RWPE2 (cell line): Measurements from ENCODE around the gene BCL11B.

Source experiments
- ATAC-seq: fragments of 200-7000 bp; cut with Tn5 transposase; 3 replicates; pipeline ENCODE4 v1.9.1; 2021; ENCODE audit warnings: low read depth
- DNase-seq: peaks from one replicate; pipeline ENCODE4 v3.0.0-alpha.2; 2020; ENCODE audit warnings: low spot score
- H3K27ac ChIP-seq: fragments of 450-650 bp; 2 replicates; pipeline ENCODE4 v1.5.1; 2017; ENCODE audit warnings: mild to moderate bottlenecking; ENCODE audit not compliant: poor library complexity, severe bottlenecking
- H3K27me3 ChIP-seq: fragments of 250-450 bp; sonication (Bioruptor Pico); 2 replicates; pipeline ENCODE4 v1.5.1; 2021; ENCODE audit warnings: mild to moderate bottlenecking, moderate library complexity; ENCODE audit not compliant: insufficient read depth, poor library complexity, severe bottlenecking
- H3K36me3 ChIP-seq: fragments of 250-450 bp; sonication (Bioruptor Pico); 2 replicates; pipeline ENCODE4 v1.5.1; 2020; ENCODE audit warnings: low read depth, mild to moderate bottlenecking, moderate library complexity
- H3K4me1 ChIP-seq: fragments of 250-450 bp; sonication (Bioruptor Pico); 2 replicates; pipeline ENCODE4 v1.5.1; 2021; ENCODE audit warnings: mild to moderate bottlenecking, moderate library complexity; ENCODE audit not compliant: insufficient read depth, poor library complexity, severe bottlenecking
- H3K4me3 ChIP-seq: fragments of 250-450 bp; sonication (Bioruptor Pico); 2 replicates; pipeline ENCODE4 v1.5.1; 2021; ENCODE audit warnings: mild to moderate bottlenecking, moderate library complexity; ENCODE audit not compliant: severe bottlenecking
- H3K9me3 ChIP-seq: fragments of 250-450 bp; sonication (Bioruptor Pico); 2 replicates; pipeline ENCODE4 v1.5.1; 2021; ENCODE audit warnings: mild to moderate bottlenecking, moderate library complexity; ENCODE audit not compliant: severe bottlenecking
- TF ChIP-seq, protein P1 (sequence below): fragments of 450-650 bp; IDR thresholded peaks from one replicate; pipeline ENCODE4 v1.5.1; 2017; ENCODE audit warnings: mild to moderate bottlenecking, moderate library complexity; ENCODE audit not compliant: poor library complexity, severe bottlenecking

The BCL11B gene

DNA sequence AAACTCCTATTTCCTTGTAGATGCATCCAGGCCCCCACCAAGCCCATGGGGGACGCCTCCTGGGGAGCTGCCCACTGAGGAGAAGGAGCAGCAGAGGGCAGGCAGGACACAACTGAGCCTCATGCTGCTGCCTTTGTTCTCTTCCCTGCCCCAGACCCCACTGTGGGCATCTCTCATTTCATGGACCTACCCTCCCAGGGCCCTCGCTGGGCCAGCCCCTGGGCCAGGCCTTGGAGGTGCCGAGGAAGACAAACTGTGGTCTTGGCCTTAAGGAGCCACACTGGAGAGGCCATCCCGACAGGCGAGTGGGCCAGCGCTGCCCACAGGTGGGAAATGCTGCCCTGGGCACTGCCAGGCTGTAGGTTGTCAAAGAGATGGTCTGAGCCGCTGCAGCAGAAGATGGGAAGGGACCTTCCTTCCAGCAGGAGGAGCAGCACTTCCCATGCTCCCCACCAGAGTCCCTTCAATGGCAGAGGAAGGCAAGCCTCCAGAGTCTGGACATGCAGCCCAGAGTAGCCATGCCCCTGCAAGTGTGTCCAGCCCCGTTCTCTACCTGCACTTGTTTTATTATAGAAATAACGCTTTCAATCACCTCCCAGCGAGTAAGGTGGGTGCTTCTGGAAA is 147.4 kb downstream of the BCL11B start:
- no peak for DNase-seq
- Histone ChIP-seq H3K36me3 (no peaks in the 10 kb centered on the region), H3K4me1 (peaks cover 24% of the 10 kb centered on the region), H3K27ac (no peak overlapping the region), H3K27me3 (no peaks in the 10 kb centered on the region), H3K4me3 (no peak overlapping the region), H3K9me3 (no peaks in the 10 kb centered on the region)
- TF ChIP-seq, protein P1, sequence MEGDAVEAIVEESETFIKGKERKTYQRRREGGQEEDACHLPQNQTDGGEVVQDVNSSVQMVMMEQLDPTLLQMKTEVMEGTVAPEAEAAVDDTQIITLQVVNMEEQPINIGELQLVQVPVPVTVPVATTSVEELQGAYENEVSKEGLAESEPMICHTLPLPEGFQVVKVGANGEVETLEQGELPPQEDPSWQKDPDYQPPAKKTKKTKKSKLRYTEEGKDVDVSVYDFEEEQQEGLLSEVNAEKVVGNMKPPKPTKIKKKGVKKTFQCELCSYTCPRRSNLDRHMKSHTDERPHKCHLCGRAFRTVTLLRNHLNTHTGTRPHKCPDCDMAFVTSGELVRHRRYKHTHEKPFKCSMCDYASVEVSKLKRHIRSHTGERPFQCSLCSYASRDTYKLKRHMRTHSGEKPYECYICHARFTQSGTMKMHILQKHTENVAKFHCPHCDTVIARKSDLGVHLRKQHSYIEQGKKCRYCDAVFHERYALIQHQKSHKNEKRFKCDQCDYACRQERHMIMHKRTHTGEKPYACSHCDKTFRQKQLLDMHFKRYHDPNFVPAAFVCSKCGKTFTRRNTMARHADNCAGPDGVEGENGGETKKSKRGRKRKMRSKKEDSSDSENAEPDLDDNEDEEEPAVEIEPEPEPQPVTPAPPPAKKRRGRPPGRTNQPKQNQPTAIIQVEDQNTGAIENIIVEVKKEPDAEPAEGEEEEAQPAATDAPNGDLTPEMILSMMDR: no peak
- no peak for ATAC-seq

DNA sequence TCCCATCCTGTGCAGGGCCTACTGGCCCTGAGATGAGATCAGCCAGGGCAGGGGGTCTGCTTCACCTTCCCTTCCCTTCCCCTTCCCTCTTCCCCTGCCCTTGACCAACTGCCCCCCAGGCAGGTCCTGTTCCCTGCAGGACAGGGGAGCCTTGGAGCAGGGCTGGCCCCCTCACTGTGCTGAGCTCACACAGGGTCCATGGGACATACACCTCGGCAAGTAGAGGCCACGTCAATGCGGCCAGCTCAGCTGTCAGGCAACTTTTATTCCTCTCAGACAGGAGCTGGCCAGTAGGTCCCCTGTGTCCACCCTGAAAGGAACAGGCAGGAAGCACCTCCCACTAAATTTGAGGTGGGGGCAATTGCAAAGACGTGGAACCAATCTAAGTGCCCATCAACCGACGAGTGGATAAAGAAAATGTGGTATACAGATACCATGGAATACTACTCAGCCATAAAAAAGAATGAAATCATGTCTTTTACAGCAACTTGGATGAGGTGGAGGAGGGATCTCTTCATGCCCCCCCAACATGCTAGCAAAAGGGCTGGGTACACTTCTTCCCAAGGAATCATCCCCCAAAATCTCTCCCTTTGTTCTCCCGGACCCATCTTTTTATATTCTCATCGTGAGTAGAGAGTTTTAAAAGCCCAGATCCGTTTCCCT is 148.7 kb downstream of the BCL11B start:
- H3K36me3 ChIP-seq: no peaks in the 10 kb centered on the region
- no peaks in the 10 kb centered on the region for H3K9me3 ChIP-seq
- TF ChIP-seq, protein P1: no peak
- H3K4me3 ChIP-seq: no peak overlapping the region
- ATAC-seq: no peak
- H3K27ac ChIP-seq: no peak overlapping the region
- DNase-seq: no peak
- H3K27me3 ChIP-seq: peaks cover 4% of the 10 kb centered on the region
- peaks cover 21% of the 10 kb centered on the region for H3K4me1 ChIP-seq

DNA sequence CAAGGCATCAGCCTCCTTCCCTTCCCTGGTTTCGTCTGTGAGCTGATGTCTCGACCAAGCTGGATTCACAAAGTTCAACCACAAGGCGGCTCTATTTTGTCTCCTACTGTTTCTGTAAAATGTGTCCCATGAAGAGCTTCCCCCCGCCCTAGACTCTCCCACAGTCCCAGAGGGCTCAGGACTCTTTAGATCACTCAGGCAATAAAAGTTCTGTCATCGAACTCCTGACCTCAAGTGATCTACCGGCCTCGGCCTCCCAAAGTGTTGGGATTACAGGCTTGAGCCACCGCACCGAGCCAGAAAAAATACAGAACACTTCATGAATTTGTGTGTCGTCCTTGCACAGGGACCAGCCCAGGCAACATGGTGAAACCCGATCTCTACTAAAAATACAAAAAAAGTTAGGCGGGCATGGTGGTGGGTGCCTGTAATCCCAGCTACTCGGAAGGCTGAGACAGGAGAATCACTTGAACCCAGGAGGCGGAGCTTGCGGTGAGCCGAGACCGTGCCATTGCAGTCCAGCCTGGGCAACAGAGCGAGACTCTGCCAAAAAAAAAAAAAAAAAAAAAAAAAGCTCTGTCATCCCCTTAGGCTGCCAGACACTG is 149.4 kb downstream of the BCL11B start:
- Histone ChIP-seq H3K4me3 (no peak overlapping the region), H3K27ac (no peak overlapping the region), H3K9me3 (no peaks in the 10 kb centered on the region), H3K4me1 (peaks cover 16% of the 10 kb centered on the region), H3K36me3 (no peaks in the 10 kb centered on the region), H3K27me3 (peaks cover 4% of the 10 kb centered on the region)
- DNase-seq: no peak
- TF ChIP-seq, protein P1: no peak
- ATAC-seq: no peak

DNA sequence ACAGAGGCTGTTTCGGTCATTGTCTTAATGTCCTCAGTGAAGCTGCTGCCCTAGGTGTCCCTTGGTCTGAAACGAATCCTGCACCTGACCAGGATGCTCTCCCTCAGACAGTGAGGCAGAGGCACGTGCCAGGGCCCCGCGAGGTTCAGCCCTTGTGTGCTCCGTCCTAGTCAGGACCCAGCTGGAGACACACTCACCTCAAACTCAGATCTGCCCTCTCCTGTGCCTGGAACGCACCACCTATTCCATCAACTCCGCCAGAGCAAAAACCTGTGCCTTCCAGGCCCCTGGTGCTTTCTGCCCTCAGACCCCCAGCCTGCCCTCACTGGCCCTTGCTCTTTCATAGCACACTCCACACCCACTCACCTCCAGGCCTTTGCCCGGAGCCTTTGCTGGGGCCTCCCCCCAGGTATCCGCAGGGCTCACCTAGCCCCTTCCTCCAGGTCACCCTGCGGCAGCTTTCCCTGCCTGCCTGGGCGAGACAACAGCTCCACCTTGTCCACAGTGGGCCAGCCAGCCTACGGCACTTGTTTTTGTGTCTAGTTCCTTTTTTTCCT is 150.6 kb downstream of the BCL11B start:
- DNase-seq (no peak), ATAC-seq (no peak)
- H3K36me3 ChIP-seq: no peaks in the 10 kb centered on the region
- no peak overlapping the region for H3K4me3 ChIP-seq
- H3K4me1 ChIP-seq: peaks cover 10% of the 10 kb centered on the region
- TF ChIP-seq, protein P1: no peak
- H3K9me3 ChIP-seq: no peaks in the 10 kb centered on the region
- H3K27ac ChIP-seq: no peak overlapping the region
- peaks cover 4% of the 10 kb centered on the region for H3K27me3 ChIP-seq
